Neural cell (in vitro differentiated cells): ENCODE results near the gene HMGB3. TPM values are rescaled to one million over a fixed set of nuclear protein-coding genes. Genes with fewer than 3 reads are reported as not detected.

Source experiments
- H2AFZ ChIP-seq: fragments of 200-600, 300-800 bp; sonication (generic), shearing (Covaris generic); 2 replicates; pipeline ENCODE4 v1.6.0; 2014; ENCODE audit warnings: low read depth, mild to moderate bottlenecking, antibody characterized with exemption, low read length, moderate library complexity
- H3F3A ChIP-seq: fragments of 200-600 bp; shearing (Covaris generic); 2 replicates; pipeline ENCODE4 v1.6.1; 2016; ENCODE audit warnings: mild to moderate bottlenecking, moderate library complexity, mixed read lengths, antibody characterized with exemption, low read length; ENCODE audit not compliant: insufficient read depth, poor library complexity, severe bottlenecking
- H3K27ac ChIP-seq: fragments of 200-600, 300-800 bp; sonication (generic), shearing (Covaris generic); 2 replicates; pipeline ENCODE4 v1.5.1; 2014; ENCODE audit warnings: mild to moderate bottlenecking, low read length, moderate library complexity
- H3K27me3 ChIP-seq: fragments of 300-800, 200-600 bp; sonication (generic), shearing (Covaris generic); 2 replicates; pipeline ENCODE4 v1.6.0; 2014; ENCODE audit warnings: mild to moderate bottlenecking, low read depth, low read length, moderate library complexity; ENCODE audit not compliant: insufficient read depth
- H3K36me3 ChIP-seq: fragments of 300-800, 200-600 bp; sonication (generic), shearing (Covaris generic); 2 replicates; pipeline ENCODE4 v1.5.1; 2014; ENCODE audit warnings: mild to moderate bottlenecking, antibody characterized with exemption, low read length, moderate library complexity; ENCODE audit not compliant: insufficient read depth
- H3K4me2 ChIP-seq: fragments of 300-800, 200-600 bp; sonication (generic), shearing (Covaris generic); 2 replicates; pipeline ENCODE4 v1.6.0; 2014; ENCODE audit warnings: mild to moderate bottlenecking, low read length
- H3K4me3 ChIP-seq: fragments of 300-800, 200-600 bp; sonication (generic), shearing (Covaris generic); 2 replicates; pipeline ENCODE4 v1.5.1; 2014; ENCODE audit warnings: mild to moderate bottlenecking, low read length, moderate library complexity
- H3K79me2 ChIP-seq: fragments of 200-600 bp; shearing (Covaris generic); replicated peaks from 2 replicates; pipeline ENCODE4 v1.6.0; 2014; ENCODE audit warnings: mild to moderate bottlenecking, low read length, moderate library complexity; ENCODE audit not compliant: insufficient read depth
- H3K9ac ChIP-seq: fragments of 300-800, 200-600 bp; sonication (generic), shearing (Covaris generic); 2 replicates; pipeline ENCODE4 v1.6.1; 2016; ENCODE audit warnings: mild to moderate bottlenecking, low read length, mixed read lengths
- H3K9me2 ChIP-seq: fragments of 200-600 bp; shearing (Covaris generic); 2 replicates; pipeline ENCODE4 v1.6.1; 2016; ENCODE audit warnings: mild to moderate bottlenecking, low read length, mixed read lengths; ENCODE audit not compliant: insufficient read depth
- H3K9me3 ChIP-seq: fragments of 200-600, 300-800 bp; sonication (generic), shearing (Covaris generic); 2 replicates; pipeline ENCODE4 v1.6.1; 2016; ENCODE audit warnings: mild to moderate bottlenecking, mixed run types, low read length, moderate library complexity, mixed read lengths
- H4K20me1 ChIP-seq: fragments of 200-600 bp; shearing (Covaris generic); 2 replicates; pipeline ENCODE4 v1.6.1; 2016; ENCODE audit warnings: mild to moderate bottlenecking, mixed run types; ENCODE audit not compliant: insufficient read depth
- EP300 ChIP-seq: fragments of 450-650 bp; conservative IDR thresholded peaks from 2 replicates; pipeline ENCODE4 v1.6.1; 2014; ENCODE audit warnings: antibody characterized with exemption, mild to moderate bottlenecking, moderate library complexity; ENCODE audit not compliant: poor library complexity, severe bottlenecking
- EZH2 ChIP-seq: fragments of 200-600, 300-800 bp; shearing (Covaris generic), sonication (generic); IDR thresholded peaks from 2 replicates; pipeline ENCODE4 v1.6.1; 2014; ENCODE audit warnings: antibody characterized with exemption, low read length, borderline replicate concordance, mild to moderate bottlenecking; ENCODE audit not compliant: insufficient read depth, poor library complexity, severe bottlenecking
- MXI1 ChIP-seq: fragments of 450-650 bp; conservative IDR thresholded peaks from 2 replicates; pipeline ENCODE4 v1.6.1; 2014; ENCODE audit warnings: antibody characterized with exemption, mild to moderate bottlenecking; ENCODE audit not compliant: poor library complexity, severe bottlenecking
- POLR2AphosphoS5 ChIP-seq: IDR thresholded peaks from 2 replicates; pipeline ENCODE4 v1.6.1; 2012
- polyA plus RNA-seq: library from polyadenylated mRNA; depleted of rRNA; stranded (reverse); fragments of >200 nt; gene quantifications from 2 replicates; pipeline ENCODE4 v1.2.3, GENCODE V29; 2014
- TF ChIP-seq, protein P1 (sequence below): fragments of 450-650 bp; IDR thresholded peaks from 2 replicates; pipeline ENCODE4 v1.5.1; 2014; ENCODE audit warnings: antibody characterized with exemption, mild to moderate bottlenecking, moderate library complexity; ENCODE audit not compliant: poor library complexity, severe bottlenecking
- TF ChIP-seq, protein P2 (sequence below): IDR thresholded peaks from 2 replicates; pipeline ENCODE4 v1.6.1; 2012; ENCODE audit warnings: borderline replicate concordance

The HMGB3 gene
- polyA plus RNA-seq, 1 donor from 2014 or later = 249 TPM

- Histone ChIP-seq H3K79me2 (peaks cover 14% of the 10 kb centered on the region), H3F3A (no peaks in the 10 kb centered on the region), H3K27me3 (no peaks in the 10 kb centered on the region), H3K9me3 (no peaks in the 10 kb centered on the region), H4K20me1 (no peaks in the 10 kb centered on the region), H3K4me2 (no peak overlapping the region), H3K9me2 (no peaks in the 10 kb centered on the region), H3K9ac (peak overlapping the region; percentile 48), H3K4me3 (peak overlapping the region; percentile 76), H3K27ac (no peak overlapping the region), H3K36me3 (no peaks in the 10 kb centered on the region), H2AFZ (peak overlapping the region; percentile 56)
- TF ChIP-seq EP300 (no peak), MXI1 (no peak), POLR2AphosphoS5 (no peak)
- TF ChIP-seq, protein P1, sequence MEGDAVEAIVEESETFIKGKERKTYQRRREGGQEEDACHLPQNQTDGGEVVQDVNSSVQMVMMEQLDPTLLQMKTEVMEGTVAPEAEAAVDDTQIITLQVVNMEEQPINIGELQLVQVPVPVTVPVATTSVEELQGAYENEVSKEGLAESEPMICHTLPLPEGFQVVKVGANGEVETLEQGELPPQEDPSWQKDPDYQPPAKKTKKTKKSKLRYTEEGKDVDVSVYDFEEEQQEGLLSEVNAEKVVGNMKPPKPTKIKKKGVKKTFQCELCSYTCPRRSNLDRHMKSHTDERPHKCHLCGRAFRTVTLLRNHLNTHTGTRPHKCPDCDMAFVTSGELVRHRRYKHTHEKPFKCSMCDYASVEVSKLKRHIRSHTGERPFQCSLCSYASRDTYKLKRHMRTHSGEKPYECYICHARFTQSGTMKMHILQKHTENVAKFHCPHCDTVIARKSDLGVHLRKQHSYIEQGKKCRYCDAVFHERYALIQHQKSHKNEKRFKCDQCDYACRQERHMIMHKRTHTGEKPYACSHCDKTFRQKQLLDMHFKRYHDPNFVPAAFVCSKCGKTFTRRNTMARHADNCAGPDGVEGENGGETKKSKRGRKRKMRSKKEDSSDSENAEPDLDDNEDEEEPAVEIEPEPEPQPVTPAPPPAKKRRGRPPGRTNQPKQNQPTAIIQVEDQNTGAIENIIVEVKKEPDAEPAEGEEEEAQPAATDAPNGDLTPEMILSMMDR = no peak
- TF ChIP-seq, protein P2, sequence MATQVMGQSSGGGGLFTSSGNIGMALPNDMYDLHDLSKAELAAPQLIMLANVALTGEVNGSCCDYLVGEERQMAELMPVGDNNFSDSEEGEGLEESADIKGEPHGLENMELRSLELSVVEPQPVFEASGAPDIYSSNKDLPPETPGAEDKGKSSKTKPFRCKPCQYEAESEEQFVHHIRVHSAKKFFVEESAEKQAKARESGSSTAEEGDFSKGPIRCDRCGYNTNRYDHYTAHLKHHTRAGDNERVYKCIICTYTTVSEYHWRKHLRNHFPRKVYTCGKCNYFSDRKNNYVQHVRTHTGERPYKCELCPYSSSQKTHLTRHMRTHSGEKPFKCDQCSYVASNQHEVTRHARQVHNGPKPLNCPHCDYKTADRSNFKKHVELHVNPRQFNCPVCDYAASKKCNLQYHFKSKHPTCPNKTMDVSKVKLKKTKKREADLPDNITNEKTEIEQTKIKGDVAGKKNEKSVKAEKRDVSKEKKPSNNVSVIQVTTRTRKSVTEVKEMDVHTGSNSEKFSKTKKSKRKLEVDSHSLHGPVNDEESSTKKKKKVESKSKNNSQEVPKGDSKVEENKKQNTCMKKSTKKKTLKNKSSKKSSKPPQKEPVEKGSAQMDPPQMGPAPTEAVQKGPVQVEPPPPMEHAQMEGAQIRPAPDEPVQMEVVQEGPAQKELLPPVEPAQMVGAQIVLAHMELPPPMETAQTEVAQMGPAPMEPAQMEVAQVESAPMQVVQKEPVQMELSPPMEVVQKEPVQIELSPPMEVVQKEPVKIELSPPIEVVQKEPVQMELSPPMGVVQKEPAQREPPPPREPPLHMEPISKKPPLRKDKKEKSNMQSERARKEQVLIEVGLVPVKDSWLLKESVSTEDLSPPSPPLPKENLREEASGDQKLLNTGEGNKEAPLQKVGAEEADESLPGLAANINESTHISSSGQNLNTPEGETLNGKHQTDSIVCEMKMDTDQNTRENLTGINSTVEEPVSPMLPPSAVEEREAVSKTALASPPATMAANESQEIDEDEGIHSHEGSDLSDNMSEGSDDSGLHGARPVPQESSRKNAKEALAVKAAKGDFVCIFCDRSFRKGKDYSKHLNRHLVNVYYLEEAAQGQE = no peak
Observed at GRCh38 chrX:150982235-150982787, 824 bp upstream of the HMGB3 start.

DNA sequence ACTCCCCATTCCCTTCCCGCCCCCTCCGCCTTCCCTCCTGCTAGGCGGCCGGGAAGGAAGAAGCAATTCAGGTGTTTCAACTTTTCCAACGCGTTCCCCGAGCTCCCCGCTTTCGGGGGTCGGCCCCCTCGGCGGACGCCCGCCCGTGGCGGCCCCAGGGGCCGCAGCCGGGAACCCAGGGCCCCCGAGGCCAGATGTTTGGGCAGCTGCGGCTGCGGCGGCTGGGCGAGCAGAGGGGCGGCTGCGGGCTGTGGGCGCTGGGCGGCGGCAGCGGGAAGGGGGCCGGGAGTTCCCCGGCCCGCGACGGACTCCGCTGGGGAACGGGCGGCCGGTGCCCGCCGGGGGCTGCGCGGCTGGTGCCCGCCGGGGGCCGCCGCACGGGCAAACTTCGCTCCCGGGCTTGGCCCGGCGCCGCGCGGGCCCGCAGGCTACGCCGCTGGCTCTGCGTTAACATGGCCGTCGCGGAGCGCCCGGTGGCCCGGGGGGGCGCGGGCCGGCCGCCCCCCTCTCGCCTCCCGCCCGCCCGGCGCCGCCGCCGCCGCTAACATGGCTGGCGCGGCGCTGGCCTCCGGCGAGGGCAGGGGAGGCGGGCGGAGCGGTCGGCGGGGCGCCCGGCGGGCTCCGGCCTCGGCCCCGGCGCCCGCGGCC is 510 bp downstream of the HMGB3 start:
- no peaks in the 10 kb centered on the region for H3K27me3 ChIP-seq
- no peak for TF ChIP-seq EZH2
- TF ChIP-seq, protein P2 = peak; percentile 14
- H3K9me2 ChIP-seq = no peaks in the 10 kb centered on the region
- no peaks in the 10 kb centered on the region for H3K36me3 ChIP-seq
- H3F3A ChIP-seq = no peaks in the 10 kb centered on the region
- peaks cover 14% of the 10 kb centered on the region for H3K79me2 ChIP-seq
- peak overlapping the region; percentile 79 for H3K9ac ChIP-seq
- H3K4me3 ChIP-seq = peak overlapping the region; percentile 61
- no peaks in the 10 kb centered on the region for H3K9me3 ChIP-seq
- H4K20me1 ChIP-seq = no peaks in the 10 kb centered on the region
- H3K4me2 ChIP-seq = no peak overlapping the region
- no peak overlapping the region for H2AFZ ChIP-seq
- peak overlapping the region; percentile 72 for H3K27ac ChIP-seq
